Upper lobe of left lung (tissue), 4 donors: ENCODE measurements around the gene DLG2.

ENCODE experiments used
- CTCF ChIP-seq, 6 experiments: fragments of 450-650 bp in 4 of 6; fragments of 200-600 bp in 2 of 6; sonication (generic) in 2 of 6; IDR thresholded peaks; one replicate each; pipeline ENCODE4 v1.5.1; 2016 to 2019; ENCODE audit warnings: antibody characterized with exemption in 6 of 6
- POLR2A ChIP-seq, 4 donors: fragments of 450-650 bp; IDR thresholded peaks; one replicate each; pipeline ENCODE4 v1.5.1; 2016 to 2017; ENCODE audit warnings: antibody characterized with exemption in 4 of 4, mild to moderate bottlenecking in 2 of 4

GRCh38 chr11:83663988-83664387 is 1963.2 kb downstream of the DLG2 start:
- TF ChIP-seq CTCF (IDR thresholded peaks at IDR 0.05) (no peak), POLR2A (IDR thresholded peaks at IDR 0.05) (no peak)
